HepG2 (cell line): ENCODE results near the gene FLYWCH1. TPM values are rescaled to one million over a fixed set of nuclear protein-coding genes. Genes with fewer than 3 reads are reported as not detected.

ENCODE experiments used
- AGO1 ChIP-seq: fragments of 200-400 bp; formaldehyde crosslinking; IDR thresholded peaks from 2 replicates; pipeline ENCODE4 v1.6.1; 2017; ENCODE audit warnings: mild to moderate bottlenecking, low read depth, low read length, moderate library complexity; ENCODE audit not compliant: poor library complexity, severe bottlenecking
- CENPX ChIP-seq: sonication (generic); formaldehyde crosslinking; IDR thresholded peaks from 2 replicates; pipeline ENCODE4 v1.9.0; 2021; ENCODE audit warnings: mild to moderate bottlenecking, missing genetic modification reagents, moderate library complexity
- FOXC1 ChIP-seq: sonication (generic); formaldehyde crosslinking; IDR thresholded peaks from 2 replicates; pipeline ENCODE4 v1.8.0; 2022; ENCODE audit warnings: mild to moderate bottlenecking, missing genetic modification reagents, borderline replicate concordance
- GPN1 ChIP-seq: sonication (generic); formaldehyde crosslinking; IDR thresholded peaks from 2 replicates; pipeline ENCODE4 v1.5.1; 2020; ENCODE audit warnings: missing genetic modification reagents, borderline replicate concordance
- HOMEZ ChIP-seq: IDR thresholded peaks from 2 replicates; pipeline ENCODE4 v1.6.1; 2016; ENCODE audit warnings: low read depth
- KDM6A ChIP-seq: IDR thresholded peaks from 2 replicates; pipeline ENCODE4 v1.6.1; 2016; ENCODE audit warnings: low read depth
- KMT2A ChIP-seq: sonication (generic); formaldehyde crosslinking; IDR thresholded peaks from 2 replicates; pipeline ENCODE4 v1.4.0; 2020; ENCODE audit warnings: missing genetic modification reagents
- KMT2B ChIP-seq: IDR thresholded peaks from 2 replicates; pipeline ENCODE4 v1.6.1; 2016; ENCODE audit warnings: missing genetic modification reagents, missing compliant biosample characterization
- MEF2D ChIP-seq: sonication (generic); formaldehyde crosslinking; IDR thresholded peaks from 2 replicates; pipeline ENCODE4 v1.5.1; 2020; ENCODE audit warnings: mild to moderate bottlenecking, missing genetic modification reagents
- NFKB2 ChIP-seq: sonication (generic); formaldehyde crosslinking; IDR thresholded peaks from 2 replicates; pipeline ENCODE4 v1.4.0; 2020; ENCODE audit warnings: missing genetic modification reagents, borderline replicate concordance
- PRPF4 ChIP-seq: fragments of 200-400 bp; formaldehyde crosslinking; IDR thresholded peaks from 2 replicates; pipeline ENCODE4 v1.6.1; 2016; ENCODE audit warnings: low read length, low read depth; ENCODE audit not compliant: poor library complexity, severe bottlenecking
- RARG ChIP-seq: sonication (generic); formaldehyde crosslinking; IDR thresholded peaks from 2 replicates; pipeline ENCODE4 v1.4.0; 2020; ENCODE audit warnings: low read depth, mild to moderate bottlenecking, missing genetic modification reagents
- TARDBP ChIP-seq: sonication (generic); formaldehyde crosslinking; IDR thresholded peaks from 2 replicates; pipeline ENCODE4 v1.8.0; 2022; ENCODE audit warnings: mild to moderate bottlenecking, missing genetic modification reagents
- XBP1 ChIP-seq: sonication (generic); formaldehyde crosslinking; IDR thresholded peaks from 2 replicates; pipeline ENCODE4 v1.5.0; 2020; ENCODE audit warnings: missing genetic modification reagents
- XRCC5 ChIP-seq: fragments of 200-400 bp; formaldehyde crosslinking; optimal IDR thresholded peaks from 2 replicates; pipeline ENCODE3; 2017; ENCODE audit warnings: mild to moderate bottlenecking, low read length
- ZFP82 ChIP-seq: sonication (generic); formaldehyde crosslinking; IDR thresholded peaks from 2 replicates; pipeline ENCODE4 v1.5.1; 2020; ENCODE audit warnings: mild to moderate bottlenecking, missing genetic modification reagents, borderline replicate concordance
- ZFP90 ChIP-seq: sonication (generic); formaldehyde crosslinking; IDR thresholded peaks from 2 replicates; pipeline ENCODE4 v1.8.0; 2022; ENCODE audit warnings: missing genetic modification reagents, mild to moderate bottlenecking, inconsistent platforms, borderline replicate concordance
- ZIK1 ChIP-seq: sonication (generic); formaldehyde crosslinking; IDR thresholded peaks from 2 replicates; pipeline ENCODE4 v1.5.0; 2020; ENCODE audit warnings: mild to moderate bottlenecking, low read depth, missing genetic modification reagents, borderline replicate concordance
- ZMYM2 ChIP-seq: sonication (generic); formaldehyde crosslinking; IDR thresholded peaks from 2 replicates; pipeline ENCODE4 v1.8.0; 2022; ENCODE audit warnings: mild to moderate bottlenecking, missing genetic modification reagents
- ZNF232 ChIP-seq: sonication (generic); formaldehyde crosslinking; IDR thresholded peaks from 2 replicates; pipeline ENCODE4 v1.4.0; 2020; ENCODE audit warnings: missing genetic modification reagents, borderline replicate concordance
- ZNF335 ChIP-seq: sonication (generic); formaldehyde crosslinking; IDR thresholded peaks from 2 replicates; pipeline ENCODE4 v1.4.0; 2020; ENCODE audit warnings: missing genetic modification reagents
- ZNF530 ChIP-seq: sonication (generic); formaldehyde crosslinking; IDR thresholded peaks from 2 replicates; pipeline ENCODE4 v1.5.0; 2020; ENCODE audit warnings: low read depth, mild to moderate bottlenecking, missing genetic modification reagents
- ZNF549 ChIP-seq: sonication (generic); formaldehyde crosslinking; IDR thresholded peaks from 2 replicates; pipeline ENCODE4 v1.5.0; 2020; ENCODE audit warnings: missing genetic modification reagents
- ZNF891 ChIP-seq: sonication (generic); formaldehyde crosslinking; IDR thresholded peaks from 2 replicates; pipeline ENCODE4 v1.5.0; 2020; ENCODE audit warnings: mild to moderate bottlenecking, missing genetic modification reagents
- ZSCAN12 ChIP-seq: sonication (generic); formaldehyde crosslinking; IDR thresholded peaks from 2 replicates; pipeline ENCODE4 v1.9.0; 2021; ENCODE audit warnings: mild to moderate bottlenecking, missing genetic modification reagents
- ZSCAN25 ChIP-seq: sonication (generic); formaldehyde crosslinking; IDR thresholded peaks from 2 replicates; pipeline ENCODE4 v1.8.0; 2022; ENCODE audit warnings: mild to moderate bottlenecking, missing genetic modification reagents
- polyA plus RNA-seq, 8 experiments: library from polyadenylated mRNA; depleted of rRNA in 3 of 8; stranded (reverse) in 7 of 8; unstranded in 1 of 8; fragments of >200 nt; fragmentation: Illumina TruSeq in 4 of 8; extraction: Trizol in 4 of 8; gene quantifications; 2 replicates each; pipeline versions ENCODE4 v1.2.1 to v1.2.3, GENCODE V29; 2011 to 2016; ENCODE audit warnings: low read depth in 4 of 8, missing spikeins in 1 of 8, mixed read lengths in 1 of 8; ENCODE audit not compliant: insufficient read depth in 1 of 8
- total RNA-seq, 5 experiments: library from RNA; depleted of rRNA; stranded (reverse); fragments of >200 nt; fragmentation: Illumina TruSeq; extraction: Trizol; gene quantifications; 2 replicates each; pipeline ENCODE4 v1.2.3, GENCODE V29; 2016; ENCODE audit warnings: low read depth in 1 of 5
- TF ChIP-seq, protein P1 (sequence below): sonication (generic); IDR thresholded peaks from 2 replicates; pipeline ENCODE4 v1.6.1; 2016; ENCODE audit warnings: low read depth, borderline replicate concordance

The FLYWCH1 gene
- total and polyA plus RNA-seq, 2 of the 13 experiments (the other 11 are each of a cell fraction or from before 2014, with no cell fraction given), result 7.3 to 12.4 TPM

GRCh38 chr16:2867987-2868789, 43.5 kb upstream of the FLYWCH1 start (continued):
- TF ChIP-seq ZNF530 (no peak), PRPF4 (no peak), ZFP90 (no peak), ZSCAN25 (no peak; the same call in 1 of the 2 replicates), XBP1 (CRISPR knock-in tag) (0 out of 2 replicates have a peak, but pooled peaks have one; percentile 39), FOXC1 (no peak), ZNF232 (CRISPR knock-in tag) (peak; percentile 83; the same call in 1 of the 2 replicates), NFKB2 (CRISPR knock-in tag) (peak; percentile 16; the same call in 1 of the 2 replicates), KMT2A (CRISPR knock-in tag) (no peak), MEF2D (CRISPR knock-in tag) (0 out of 2 replicates have a peak, but pooled peaks have one; percentile 58), RARG (CRISPR knock-in tag) (no peak), TARDBP (CRISPR knock-in tag) (peak; percentile 63), HOMEZ (peak; percentile 38; the same call in 1 of the 2 replicates), ZNF891 (CRISPR knock-in tag) (peak; percentile 85), ZSCAN12 (CRISPR knock-in tag) (0 out of 2 replicates have a peak, but pooled peaks have one; percentile 31), ZNF549 (CRISPR knock-in tag) (no peak; the same call in 1 of the 2 replicates), KDM6A (CRISPR knock-in tag) (peak; percentile 24; the same call in 1 of the 2 replicates), ZFP82 (CRISPR knock-in tag) (no peak), KMT2B (CRISPR knock-in tag) (peak; percentile 76), ZNF335 (peak; percentile 84), AGO1 (no peak), XRCC5 (peak; percentile 80), ZIK1 (0 out of 2 replicates have a peak, but pooled peaks have one; percentile 64), GPN1 (CRISPR knock-in tag) (no peak), CENPX (no peak), ZMYM2 (CRISPR knock-in tag) (peak; percentile 51; the same call in 1 of the 2 replicates)
- TF ChIP-seq, protein P1, sequence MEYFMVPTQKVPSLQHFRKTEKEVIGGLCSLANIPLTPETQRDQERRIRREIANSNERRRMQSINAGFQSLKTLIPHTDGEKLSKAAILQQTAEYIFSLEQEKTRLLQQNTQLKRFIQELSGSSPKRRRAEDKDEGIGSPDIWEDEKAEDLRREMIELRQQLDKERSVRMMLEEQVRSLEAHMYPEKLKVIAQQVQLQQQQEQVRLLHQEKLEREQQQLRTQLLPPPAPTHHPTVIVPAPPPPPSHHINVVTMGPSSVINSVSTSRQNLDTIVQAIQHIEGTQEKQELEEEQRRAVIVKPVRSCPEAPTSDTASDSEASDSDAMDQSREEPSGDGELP, result peak; percentile 61; the same call in 1 of the 2 replicates
